SK-N-MC (cell line): ENCODE data around the gene CCDC142.
A peak's percentile ranks its signal among the peaks of the same experiment; 100 is the strongest.

Experiments
- DNase-seq: peaks from one replicate; pipeline ENCODE4 v3.0.0-alpha.2; 2011; ENCODE audit warnings: low read depth, low spot score
- H3K27ac ChIP-seq: fragments of 200-600 bp; sonication (generic); 2 replicates; pipeline ENCODE4 v1.5.1; 2016; ENCODE audit warnings: mixed run types
- H3K36me3 ChIP-seq: fragments of 200-600 bp; sonication (generic); 2 replicates; pipeline ENCODE4 v1.6.1; 2017; ENCODE audit warnings: antibody characterized with exemption, low read length, mixed read lengths; ENCODE audit not compliant: insufficient read depth
- H3K4me3 ChIP-seq: fragments of 200-600 bp; sonication (generic); 2 replicates; pipeline ENCODE4 v1.5.1; 2016
- H3K9ac ChIP-seq: fragments of 200-600 bp; sonication (generic); 2 replicates; pipeline ENCODE4 v1.8.0; 2017; ENCODE audit warnings: mixed run types, mixed read lengths; ENCODE audit not compliant: insufficient read length
- H3K9me3 ChIP-seq: fragments of 200-600 bp; sonication (generic); 2 replicates; pipeline ENCODE4 v1.6.1; 2017; ENCODE audit warnings: low read depth, mild to moderate bottlenecking, antibody characterized with exemption, low read length, moderate library complexity, mixed read lengths
- EZH2 ChIP-seq: fragments of 200-600 bp; sonication (generic); IDR thresholded peaks from one replicate; pipeline ENCODE4 v1.6.1; 2017; ENCODE audit warnings: antibody characterized with exemption
- FOXP2 ChIP-seq: optimal IDR thresholded peaks from 2 replicates; pipeline ENCODE3; 2011; ENCODE audit warnings: mild to moderate bottlenecking, moderate library complexity; ENCODE audit not compliant: insufficient read depth; ENCODE audit errors: extremely low read length, control extremely low read depth
- POLR2AphosphoS5 ChIP-seq: IDR thresholded peaks from 2 replicates; pipeline ENCODE4 v1.6.1; 2012; ENCODE audit warnings: mild to moderate bottlenecking, low read depth, low read length, borderline replicate concordance

CCDC142 gene

DNA sequence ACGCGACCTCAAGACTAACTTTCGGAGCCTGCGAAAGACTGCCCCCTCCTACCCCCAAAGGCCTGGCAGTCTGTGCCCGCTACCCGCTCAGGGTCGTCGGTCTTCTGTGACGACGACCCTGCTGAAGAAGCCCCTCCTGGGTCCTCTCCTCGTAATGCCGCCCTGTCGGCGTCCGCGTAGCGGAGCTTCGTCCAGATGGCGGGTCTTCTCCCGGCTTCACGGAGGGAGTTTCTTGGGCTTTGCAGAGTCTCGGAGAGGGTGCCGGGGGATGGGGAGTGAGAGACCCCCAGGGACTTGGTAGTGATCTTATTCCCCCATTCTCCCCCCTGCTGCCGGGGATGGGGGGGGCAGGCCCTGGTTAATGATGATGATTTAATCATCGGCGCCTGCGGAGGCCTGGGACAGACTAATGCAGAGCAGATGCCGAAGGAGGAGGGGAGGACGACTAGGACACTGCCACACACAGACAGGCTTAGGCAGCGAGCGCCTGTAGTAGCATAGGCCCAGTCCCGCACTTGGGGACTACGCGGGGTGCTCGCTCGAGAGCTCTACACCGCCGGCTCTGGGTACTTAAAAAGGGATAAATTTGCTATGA is 25.2 kb upstream of the CCDC142 start:
- Histone ChIP-seq H3K9ac (peak overlapping the region; percentile 99), H3K9me3 (no peaks in the 10 kb centered on the region), H3K27ac (peak overlapping the region; percentile 99), H3K36me3 (peaks cover 17% of the 10 kb centered on the region), H3K4me3 (peak overlapping the region; percentile 97)
- TF ChIP-seq FOXP2 = no peak
- no peak for TF ChIP-seq POLR2AphosphoS5
- TF ChIP-seq EZH2 = no peak
- DNase-seq = no peak

- Histone ChIP-seq H3K4me3 (peak within 1 kb of the TSS; percentile 97), H3K9me3 (no peaks in the 10 kb centered on the region), H3K27ac (peak within 1 kb of the TSS; percentile 99), H3K9ac (peak within 1 kb of the TSS; percentile 99), H3K36me3 (peaks cover 17% of the 10 kb centered on the region)
- peak; percentile 92 for DNase-seq
- TF ChIP-seq FOXP2 (peak; percentile 95), EZH2 (no peak), POLR2AphosphoS5 (peak; percentile 76)
Observed at GRCh38 chr2:74507145-74507925, 24.5 kb upstream of the CCDC142 start, which contains the start of gene PCGF1. TSS of gene PCGF1 (minus strand) at chr2:74507695. CDS start at chr2:74507668, 27 bp downstream.

DNA sequence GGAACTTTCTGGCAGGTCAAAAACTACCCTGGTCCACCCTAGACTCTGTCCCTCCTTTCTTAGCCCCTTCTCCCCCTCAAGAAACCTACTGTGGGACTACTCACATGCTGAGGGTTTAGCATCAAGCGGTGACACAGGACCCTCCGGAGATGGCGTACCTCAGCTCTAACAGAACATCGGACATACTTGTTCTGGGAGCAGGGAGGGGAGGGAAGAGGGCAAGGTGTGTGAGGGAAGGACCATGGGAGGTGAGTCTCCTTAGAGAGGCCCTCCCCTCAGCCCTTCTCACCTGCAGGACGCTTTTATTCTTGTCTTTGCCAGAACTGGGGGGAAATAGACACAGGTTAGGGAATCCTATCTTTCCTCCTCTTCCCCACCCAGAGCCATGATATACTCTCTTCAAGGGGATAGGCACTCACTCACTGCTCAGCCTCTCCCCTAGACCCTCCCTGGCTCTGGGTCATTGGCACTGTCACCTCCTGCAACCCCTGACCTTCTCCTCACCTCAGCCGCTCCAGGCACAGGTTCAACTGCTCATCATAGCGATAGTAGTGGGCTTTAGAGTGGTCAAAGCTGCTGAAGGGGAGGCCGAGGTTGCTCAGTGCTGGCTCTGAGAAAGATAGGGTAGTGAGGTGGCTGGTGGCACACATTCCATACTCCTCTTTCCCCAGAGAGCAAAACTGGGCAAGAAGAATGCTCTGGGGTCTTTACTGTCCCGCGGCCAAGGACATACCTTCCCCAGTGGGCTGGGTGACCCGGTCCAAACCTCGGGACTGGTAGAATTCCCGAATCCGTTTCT is 22.8 kb upstream of the CCDC142 start:
- H3K27ac ChIP-seq = no peak overlapping the region
- TF ChIP-seq FOXP2 (no peak), EZH2 (no peak), POLR2AphosphoS5 (no peak)
- H3K9ac ChIP-seq = no peak overlapping the region
- no peak for DNase-seq
- no peaks in the 10 kb centered on the region for H3K9me3 ChIP-seq
- peaks cover 17% of the 10 kb centered on the region for H3K36me3 ChIP-seq
- H3K4me3 ChIP-seq = no peak overlapping the region; the same call in 1 of the 2 replicates

DNA sequence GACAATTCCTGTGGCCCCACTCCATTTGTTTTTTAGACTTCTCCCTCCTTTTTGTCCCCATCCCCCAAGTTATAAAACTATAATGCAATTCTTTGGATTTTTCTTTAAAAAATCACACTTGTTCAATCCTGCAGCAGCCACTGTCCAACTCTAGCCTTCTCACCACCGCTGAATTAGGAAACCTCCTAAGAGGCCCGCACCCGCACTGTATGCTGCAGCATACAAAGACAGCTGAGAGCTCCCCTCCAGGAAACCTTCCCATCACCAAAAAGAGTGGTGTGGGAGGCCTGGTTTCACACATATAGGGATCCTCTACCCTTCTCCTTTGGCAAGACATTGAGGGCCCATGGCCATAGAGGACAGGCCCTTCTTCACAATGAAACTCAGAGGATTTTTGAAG is 21.8 kb upstream of the CCDC142 start:
- H3K9ac ChIP-seq = no peak overlapping the region
- DNase-seq = no peak
- H3K4me3 ChIP-seq = no peak overlapping the region
- no peaks in the 10 kb centered on the region for H3K9me3 ChIP-seq
- TF ChIP-seq FOXP2 = no peak
- TF ChIP-seq EZH2 = no peak
- TF ChIP-seq POLR2AphosphoS5 = no peak
- H3K36me3 ChIP-seq = peaks cover 17% of the 10 kb centered on the region
- no peak overlapping the region for H3K27ac ChIP-seq

- Histone ChIP-seq H3K4me3 (no peak overlapping the region), H3K9ac (no peak overlapping the region), H3K9me3 (no peaks in the 10 kb centered on the region), H3K36me3 (peaks cover 17% of the 10 kb centered on the region), H3K27ac (no peak overlapping the region)
- no peak for DNase-seq
- TF ChIP-seq POLR2AphosphoS5 (no peak), FOXP2 (no peak), EZH2 (no peak)
Observed at GRCh38 chr2:74503506-74504475, 21.0 kb upstream of the CCDC142 start.

GRCh38 chr2:74502720-74503505 is 20.1 kb upstream of the CCDC142 start:
- Histone ChIP-seq H3K4me3 (no peak overlapping the region), H3K27ac (no peak overlapping the region), H3K9ac (no peak overlapping the region), H3K9me3 (no peaks in the 10 kb centered on the region), H3K36me3 (peaks cover 17% of the 10 kb centered on the region)
- DNase-seq = no peak
- no peak for TF ChIP-seq FOXP2
- no peak for TF ChIP-seq EZH2
- TF ChIP-seq POLR2AphosphoS5 = no peak
